Endothelial cell of umbilical vein (primary cell): ENCODE results near the gene DCLK1. TPM values are rescaled to one million over a fixed set of nuclear protein-coding genes. Genes with fewer than 3 reads are reported as not detected.

ENCODE experiments used
- BruUV-seq: library from RNA; stranded (reverse); fragments of 400-500 nt; replicated peaks from 2 replicates; lab custom pipeline; 2021; lab: Mats Ljungman, UMichigan
- CTCF ChIA-PET: fragments of 300-600, 350-600 bp; sonication (Branson Sonifier 250); formaldehyde crosslinking; loops from one replicate; lab custom pipeline; 2021; ENCODE audit warnings: antibody characterized with exemption, inconsistent platforms; lab: Charles Lee
- POLR2A ChIA-PET: fragments of 300-600, 350-600 bp; sonication (Branson Sonifier 250); formaldehyde crosslinking; loops from one replicate; lab custom pipeline; 2021; ENCODE audit warnings: antibody characterized with exemption, inconsistent platforms; lab: Charles Lee
- DNase-seq: peaks from one replicate; pipeline ENCODE4 v3.0.0-alpha.2; 2011; ENCODE audit warnings: low read depth, low spot score
- FAIRE-seq: peaks from 2 replicates; lab custom pipeline; 2011; peaks lifted over from hg19 to GRCh38; lab: Jason Lieb, UNC
- H2AFZ ChIP-seq: 2 replicates; pipeline ENCODE4 v1.6.0; 2012; ENCODE audit warnings: low read depth, low read length, control low read depth, inconsistent platforms
- H3K27ac ChIP-seq: 2 replicates; pipeline ENCODE4 v1.5.1; 2011; ENCODE audit warnings: low read depth, mild to moderate bottlenecking, control low read depth, low read length, moderate library complexity; ENCODE audit not compliant: insufficient read depth
- H3K27me3 ChIP-seq, 2 experiments: 2 replicates each; pipeline versions ENCODE4 v1.6.0 to v1.6.1; 2011; ENCODE audit warnings: low read length in 2 of 2, mixed read lengths in 1 of 2; ENCODE audit not compliant: control insufficient read depth in 2 of 2, insufficient read depth in 2 of 2
- H3K36me3 ChIP-seq, 2 experiments: 2 replicates in 1 of 2; 3 replicates in 1 of 2; pipeline ENCODE4 v1.5.1; 2011; ENCODE audit warnings: low read length in 2 of 2, mild to moderate bottlenecking in 1 of 2, moderate library complexity in 1 of 2; ENCODE audit not compliant: control insufficient read depth in 2 of 2, insufficient read depth in 2 of 2; ENCODE audit errors: extremely low read depth in 1 of 2
- H3K4me1 ChIP-seq: 3 replicates; pipeline ENCODE4 v1.5.1; 2011; ENCODE audit warnings: mild to moderate bottlenecking, low read length; ENCODE audit not compliant: control insufficient read depth, insufficient read depth; ENCODE audit errors: extremely low read depth
- H3K4me2 ChIP-seq: 2 replicates; pipeline ENCODE4 v1.6.1; 2011; ENCODE audit warnings: low read length, control low read depth, mixed read lengths; ENCODE audit not compliant: insufficient read depth
- H3K4me3 ChIP-seq, 3 experiments: fragments of 200-600 bp in 1 of 3; sonication (generic), shearing (Covaris generic) in 1 of 3; replicated peaks in 1 of 3; 2 replicates each; pipeline ENCODE4 v1.5.1; 2011 to 2016; ENCODE audit warnings: control low read depth in 3 of 3, low read length in 3 of 3, mild to moderate bottlenecking in 2 of 3, inconsistent platforms in 1 of 3, low read depth in 1 of 3, moderate library complexity in 1 of 3; ENCODE audit not compliant: insufficient read depth in 1 of 3
- H3K79me2 ChIP-seq: 2 replicates; pipeline ENCODE4 v1.6.0; 2012; ENCODE audit warnings: low read length, inconsistent platforms; ENCODE audit not compliant: control insufficient read depth, insufficient read depth
- H3K9ac ChIP-seq: replicated peaks from 2 replicates; pipeline ENCODE3; 2011; ENCODE audit warnings: low read length, control low read depth; ENCODE audit not compliant: insufficient read depth; ENCODE audit errors: extremely low read depth
- H3K9me1 ChIP-seq: replicated peaks from 3 replicates; pipeline ENCODE4 v1.6.0; 2011; ENCODE audit warnings: mild to moderate bottlenecking, low read length; ENCODE audit not compliant: control insufficient read depth, insufficient read depth; ENCODE audit errors: extremely low read depth
- H3K9me3 ChIP-seq: replicated peaks from 2 replicates; pipeline ENCODE4 v1.5.1; 2012; ENCODE audit warnings: low read length, inconsistent platforms; ENCODE audit not compliant: control insufficient read depth, insufficient read depth
- H4K20me1 ChIP-seq: replicated peaks from 2 replicates; pipeline ENCODE3; 2011; ENCODE audit warnings: mild to moderate bottlenecking, low read length; ENCODE audit not compliant: control insufficient read depth, insufficient read depth; ENCODE audit errors: extremely low read depth
- CTCF ChIP-seq, 2 donors: IDR thresholded peaks; 1 replicate in 1 of 2; 2 replicates in 1 of 2; pipeline ENCODE4 v1.5.1; 2011; ENCODE audit warnings: low read length in 2 of 2, mild to moderate bottlenecking in 2 of 2, moderate library complexity in 2 of 2, control low read depth in 1 of 2, inconsistent platforms in 1 of 2, low read depth in 1 of 2; ENCODE audit not compliant: insufficient read depth in 1 of 2; ENCODE audit errors: extremely low read depth in 1 of 2
- EZH2 ChIP-seq: IDR thresholded peaks from 2 replicates; pipeline ENCODE4 v1.6.1; 2012; ENCODE audit warnings: borderline replicate concordance, low read depth, mild to moderate bottlenecking, moderate library complexity, low read length, inconsistent platforms; ENCODE audit not compliant: severe bottlenecking
- FOS ChIP-seq: IDR thresholded peaks from 2 replicates; pipeline ENCODE4 v1.6.1; 2011; ENCODE audit warnings: mild to moderate bottlenecking, low read length, moderate library complexity, borderline replicate concordance; ENCODE audit not compliant: insufficient read depth
- GATA2 ChIP-seq: IDR thresholded peaks from 2 replicates; pipeline ENCODE4 v1.7.0; 2011; ENCODE audit warnings: low read depth, mild to moderate bottlenecking, moderate library complexity, mixed read lengths, low read length; ENCODE audit not compliant: insufficient read length, insufficient read depth
- JUN ChIP-seq: IDR thresholded peaks from 2 replicates; pipeline ENCODE4 v1.6.1; 2011; ENCODE audit warnings: borderline replicate concordance, low read depth; ENCODE audit not compliant: insufficient read length, insufficient read depth
- MAX ChIP-seq: IDR thresholded peaks from 2 replicates; pipeline ENCODE4 v1.6.1; 2011; ENCODE audit not compliant: insufficient read depth, insufficient read length
- MYC ChIP-seq: IDR thresholded peaks from one replicate; pipeline ENCODE4 v1.6.1; 2011; ENCODE audit warnings: mild to moderate bottlenecking, low read depth, low read length
- POLR2A ChIP-seq: IDR thresholded peaks from 2 replicates; pipeline ENCODE4 v1.6.1; 2012; ENCODE audit warnings: low read depth, mild to moderate bottlenecking, control low read depth, low read length
- POLR2AphosphoS5 ChIP-seq: IDR thresholded peaks from 2 replicates; pipeline ENCODE4 v1.6.1; 2012; ENCODE audit warnings: low read depth, mild to moderate bottlenecking, control low read depth, low read length, moderate library complexity; ENCODE audit not compliant: insufficient read depth
- dilution Hi-C: fragments of 300-500 bp; cut with MboI; formaldehyde crosslinking; loops from one replicate; pipeline ENCODE4 v1.15.0; 2019; ENCODE audit warnings: low sequenced_read_pairs; ENCODE audit not compliant: extremely low pct_ligation_motif_present
- intact Hi-C: fragments of 100-400 bp; cut with micrococcal nuclease; formaldehyde crosslinking; loops from one replicate; pipeline ENCODE4 v1.10.0; 2022
- polyA plus RNA-seq, 4 experiments: library from polyadenylated mRNA; depleted of rRNA in 3 of 4; stranded (reverse) in 3 of 4; unstranded in 1 of 4; fragments of >200 nt; gene quantifications; 2 replicates each; pipeline versions ENCODE4 v1.2.1 to v1.2.3, GENCODE V29; 2011 to 2012; ENCODE audit warnings: missing spikeins in 1 of 4
- total RNA-seq: library from RNA; stranded (reverse); gene quantifications from 2 replicates; pipeline ENCODE4 v1.2.3, GENCODE V29; 2021

The DCLK1 gene
- total and polyA plus RNA-seq, 2 donors (not counting 3 experiments of a cell fraction or from before 2014, with no cell fraction given) = 0.28 to 3.9 TPM

GRCh38 chr13:35849256-35849644 is 281.9 kb downstream of the DCLK1 start:
- TF ChIP-seq JUN (no peak), POLR2AphosphoS5 (no peak), FOS (no peak), MYC (no peak), MAX (no peak), POLR2A (no peak)
- H3K79me2 ChIP-seq = no peaks in the 10 kb centered on the region
- H3K9me1 ChIP-seq = no peaks in the 10 kb centered on the region
- H3K4me1 ChIP-seq = no peaks in the 10 kb centered on the region
- no peak for DNase-seq
- H3K9ac ChIP-seq = no peak overlapping the region
- no peaks in the 10 kb centered on the region for H4K20me1 ChIP-seq
- dilution Hi-C loops (no loop called here), intact Hi-C loops (no loop called here)
- H3K9me3 ChIP-seq = no peaks in the 10 kb centered on the region
- BruUV-seq = no TSS peak
- no peak overlapping the region for H2AFZ ChIP-seq
- no peaks in the 10 kb centered on the region for H3K27me3 ChIP-seq
- H3K4me3 ChIP-seq = no peak overlapping the region
- FAIRE-seq = no peak
- H3K27ac ChIP-seq = no peak overlapping the region
- no peak overlapping the region for H3K4me2 ChIP-seq
- ChIA-PET POLR2A (no interaction called here), CTCF (no interaction called here)
- no peaks in the 10 kb centered on the region for H3K36me3 ChIP-seq

- H3K9ac ChIP-seq = no peak overlapping the region
- H3K9me1 ChIP-seq = no peaks in the 10 kb centered on the region
- H3K27ac ChIP-seq = no peak overlapping the region
- BruUV-seq = no TSS peak
- H4K20me1 ChIP-seq = no peaks in the 10 kb centered on the region
- no peak overlapping the region for H3K4me3 ChIP-seq
- CTCF ChIA-PET = no interaction called here
- DNase-seq = no peak
- H2AFZ ChIP-seq = no peak overlapping the region
- POLR2A ChIA-PET = no interaction called here
- no peaks in the 10 kb centered on the region for H3K79me2 ChIP-seq
- no peak for FAIRE-seq
- intact Hi-C loops = no loop called here
- dilution Hi-C loops = no loop called here
- no peaks in the 10 kb centered on the region for H3K27me3 ChIP-seq
- no peaks in the 10 kb centered on the region for H3K9me3 ChIP-seq
- no peaks in the 10 kb centered on the region for H3K36me3 ChIP-seq
- no peak overlapping the region for H3K4me2 ChIP-seq
- H3K4me1 ChIP-seq = no peaks in the 10 kb centered on the region
- no peak for TF ChIP-seq FOS
- TF ChIP-seq MAX = no peak
- TF ChIP-seq EZH2 = no peak
- TF ChIP-seq JUN = no peak
- no peak for TF ChIP-seq CTCF (IDR thresholded peaks at IDR 0.05; ENCODE audit: extremely low read depth in 1 of 2, insufficient read depth in 1 of 2, low read depth in 1 of 2, low read length in 2 of 2)
- TF ChIP-seq POLR2AphosphoS5 = no peak
- no peak for TF ChIP-seq POLR2A
- no peak for TF ChIP-seq GATA2
- no peak for TF ChIP-seq MYC
These were observed 282.6 kb downstream of the DCLK1 start for GRCh38 chr13:35848336-35849255.
